ENCODE measurements around the gene CSF1R. TPM values are rescaled to one million over a fixed set of nuclear protein-coding genes. Genes with fewer than 3 reads are reported as not detected.

Gene CSF1R
- total RNA-seq, 8 experiments from 2014 or later: 0.16 to 0.94 (median 0.53) TPM

DNA sequence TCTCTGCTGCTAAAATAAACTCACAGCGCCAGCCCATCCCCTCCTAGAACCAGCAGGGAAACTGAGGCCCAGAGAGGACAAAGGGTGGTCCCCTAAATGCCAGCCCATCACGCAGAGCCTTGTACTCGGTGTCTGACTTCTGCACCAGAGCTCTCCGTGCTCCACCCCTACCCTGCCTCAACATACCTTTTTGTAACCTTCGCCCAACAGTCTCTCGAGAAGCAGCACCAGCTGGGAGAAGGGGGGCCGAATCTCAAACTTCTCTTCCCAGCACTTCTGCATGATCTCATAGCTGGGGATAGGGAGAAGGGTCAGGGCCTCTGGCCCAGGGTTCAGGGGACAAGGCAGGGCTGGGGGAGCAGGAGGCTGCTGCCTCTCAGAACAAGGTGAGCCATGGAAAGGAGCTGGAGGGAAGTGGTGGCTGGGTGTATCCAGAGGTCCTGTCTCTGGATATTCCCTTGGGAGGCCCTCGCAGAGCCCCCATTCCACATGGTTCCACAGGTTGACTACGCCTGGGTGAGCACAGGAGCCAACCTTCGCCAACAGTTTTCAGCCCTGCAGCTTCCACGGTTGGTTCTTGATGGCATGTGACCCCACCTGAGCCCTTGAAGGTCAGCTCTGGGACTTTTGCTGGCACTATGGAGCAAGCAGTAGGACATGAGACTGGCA is 32.3 kb upstream of the CSF1R start:
- Histone ChIP-seq H3K4me3 (no peak overlapping the region), H3K4me1 (replicated peaks in 1 of 2) (peaks cover 0 to 10% of the 10 kb centered on the region in 2 donors), H3K27ac (no peak overlapping the region)
- WGBS, 10 experiments: 80 to 91% (median 87%) methylated on average over 1 to 7 of the region's 11 CpGs; no CpG with 5 or more reads in 6 of the 10 experiments
- in situ Hi-C loops (cut with MboI; ENCODE audit: low pct_unique_long_range_greater_than_20kb in 2 of 9, low sequenced_read_pairs in 9 of 9, unreplicated experiment in 9 of 9): no loop called here
- no peak for ATAC-seq (replicated peaks in 6 of 8)

GRCh38 chr5:150117945-150118560 is 31.7 kb upstream of the CSF1R start:
- Histone ChIP-seq H3K4me3 (no peak overlapping the region), H3K27ac (no peak overlapping the region), H3K4me1 (replicated peaks in 1 of 2) (peaks cover 0 to 10% of the 10 kb centered on the region in 2 donors)
- WGBS, 10 experiments: 20 to 100% (median 80%) methylated on average over 1 to 3 of the region's 9 CpGs; no CpG with 5 or more reads in 3 of the 10 experiments
- ATAC-seq (replicated peaks in 6 of 8): no peak
- in situ Hi-C loops (cut with MboI; ENCODE audit: low pct_unique_long_range_greater_than_20kb in 2 of 9, low sequenced_read_pairs in 9 of 9, unreplicated experiment in 9 of 9): no loop called here

- WGBS, 10 experiments: 47 to 97% (median 92%) methylated on average over 2 to 5 of the region's 10 CpGs; no CpG with 5 or more reads in 5 of the 10 experiments
- ATAC-seq (replicated peaks in 6 of 8): peak in 3 of 8 experiments; percentile 6 to 64 (median 42)
- Histone ChIP-seq H3K4me1 (replicated peaks in 1 of 2) (peaks cover 0 to 10% of the 10 kb centered on the region in 2 donors), H3K4me3 (no peak overlapping the region), H3K27ac (no peak overlapping the region)
- in situ Hi-C loops (cut with MboI; ENCODE audit: low pct_unique_long_range_greater_than_20kb in 2 of 9, low sequenced_read_pairs in 9 of 9, unreplicated experiment in 9 of 9): no loop called here
Observed at GRCh38 chr5:150116667-150117400, 30.5 kb upstream of the CSF1R start.

GRCh38 chr5:150114773-150115408 is 28.5 kb upstream of the CSF1R start:
- WGBS, 10 experiments: 76 to 100% (median 87%) methylated on average over 1 to 4 of the region's 8 CpGs; no CpG with 5 or more reads in 5 of the 10 experiments
- peaks cover 4 to 6% of the 10 kb centered on the region in 2 donors for H3K4me1 ChIP-seq (replicated peaks in 1 of 2)
- no peak overlapping the region for H3K27ac ChIP-seq
- no peak overlapping the region for H3K4me3 ChIP-seq
- ATAC-seq (replicated peaks in 6 of 8): no peak
- in situ Hi-C loops (cut with MboI; ENCODE audit: low pct_unique_long_range_greater_than_20kb in 2 of 9, low sequenced_read_pairs in 9 of 9, unreplicated experiment in 9 of 9): no loop called here

GRCh38 chr5:150114102-150114641 is 27.8 kb upstream of the CSF1R start:
- in situ Hi-C loops (cut with MboI; ENCODE audit: low pct_unique_long_range_greater_than_20kb in 2 of 9, low sequenced_read_pairs in 9 of 9, unreplicated experiment in 9 of 9): no loop called here
- no peak for ATAC-seq (replicated peaks in 6 of 8)
- 80 to 100% (median 83%) methylated on average over 1 to 2 of the region's 12 CpGs; no CpG with 5 or more reads in 7 of the 10 experiments for WGBS, 10 experiments
- no peak overlapping the region for H3K4me3 ChIP-seq
- no peak overlapping the region for H3K27ac ChIP-seq
- peaks cover 4 to 6% of the 10 kb centered on the region in 2 donors for H3K4me1 ChIP-seq (replicated peaks in 1 of 2)

- in situ Hi-C loops (cut with MboI; ENCODE audit: low pct_unique_long_range_greater_than_20kb in 2 of 9, low sequenced_read_pairs in 9 of 9, unreplicated experiment in 9 of 9): no loop called here
- peaks cover 4 to 6% of the 10 kb centered on the region in 2 donors for H3K4me1 ChIP-seq (replicated peaks in 1 of 2)
- peak in 5 of 8 experiments; percentile 10 to 55 (median 29) for ATAC-seq (replicated peaks in 6 of 8)
- H3K4me3 ChIP-seq: no peak overlapping the region
- no peak overlapping the region for H3K27ac ChIP-seq
- 20 to 100% (median 60%) methylated on average over 1 to 10 of the region's 18 CpGs; no CpG with 5 or more reads in 1 of the 10 experiments for WGBS, 10 experiments
Observed at GRCh38 chr5:150113047-150113744, 26.8 kb upstream of the CSF1R start.

- in situ Hi-C loops (cut with MboI; ENCODE audit: low pct_unique_long_range_greater_than_20kb in 2 of 9, low sequenced_read_pairs in 9 of 9, unreplicated experiment in 9 of 9): no loop called here
- Histone ChIP-seq H3K27ac (no peak overlapping the region), H3K4me1 (replicated peaks in 1 of 2) (peaks cover 6 to 8% of the 10 kb centered on the region in 2 donors), H3K4me3 (no peak overlapping the region)
- 0 to 83% (median 44%) methylated on average over 1 to 6 of the region's 6 CpGs; no CpG with 5 or more reads in 6 of the 10 experiments for WGBS, 10 experiments
- ATAC-seq (replicated peaks in 6 of 8): peak in 5 of 8 experiments; percentile 18 to 70 (median 54)
Observed at GRCh38 chr5:150112201-150113046, 26.1 kb upstream of the CSF1R start.

DNA sequence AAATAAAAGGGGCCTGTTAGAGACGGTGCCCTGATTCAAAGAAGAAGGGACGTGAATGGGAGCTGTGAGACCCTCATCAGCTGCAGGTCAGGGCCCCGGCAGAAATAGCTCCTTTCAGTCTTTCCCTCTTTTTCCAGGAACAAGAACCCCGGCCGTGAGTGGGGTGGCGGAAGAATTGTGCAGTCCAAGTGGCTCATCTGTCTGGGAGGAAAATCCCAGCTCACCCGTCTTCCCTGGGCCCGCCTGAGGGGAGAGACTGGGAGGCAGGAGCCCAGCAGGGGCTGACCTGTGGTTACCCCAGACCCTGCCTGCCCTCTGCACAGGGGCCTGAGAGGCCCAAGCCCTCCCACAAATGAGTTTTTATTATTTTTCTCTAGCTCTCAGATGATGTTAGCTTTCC is 24.8 kb upstream of the CSF1R start:
- in situ Hi-C loops (cut with MboI; ENCODE audit: low pct_unique_long_range_greater_than_20kb in 2 of 9, low sequenced_read_pairs in 9 of 9, unreplicated experiment in 9 of 9): no loop called here
- ATAC-seq (replicated peaks in 6 of 8): peak in 1 of 8 experiments; percentile 27
- no peak overlapping the region for H3K27ac ChIP-seq
- 25 to 64% (median 48%) methylated on average over 1 to 7 of the region's 8 CpGs; no CpG with 5 or more reads in 3 of the 10 experiments for WGBS, 10 experiments
- peaks cover 6 to 21% of the 10 kb centered on the region in 2 donors for H3K4me1 ChIP-seq (replicated peaks in 1 of 2)
- H3K4me3 ChIP-seq: no peak overlapping the region

GRCh38 chr5:150109921-150110320 is 23.6 kb upstream of the CSF1R start:
- Histone ChIP-seq H3K4me3 (no peak overlapping the region), H3K27ac (no peak overlapping the region), H3K4me1 (replicated peaks in 1 of 2) (peaks cover 6 to 21% of the 10 kb centered on the region in 2 donors)
- 33 to 86% (median 74%) methylated on average over 1 to 4 of the region's 4 CpGs; no CpG with 5 or more reads in 1 of the 10 experiments for WGBS, 10 experiments
- in situ Hi-C loops (cut with MboI; ENCODE audit: low pct_unique_long_range_greater_than_20kb in 2 of 9, low sequenced_read_pairs in 9 of 9, unreplicated experiment in 9 of 9): no loop called here
- ATAC-seq (replicated peaks in 6 of 8): no peak

GRCh38 chr5:150108711-150109514 is 22.6 kb upstream of the CSF1R start:
- H3K4me3 ChIP-seq: no peak overlapping the region
- peaks cover 6 to 21% of the 10 kb centered on the region in 2 donors for H3K4me1 ChIP-seq (replicated peaks in 1 of 2)
- in situ Hi-C loops (cut with MboI; ENCODE audit: low pct_unique_long_range_greater_than_20kb in 2 of 9, low sequenced_read_pairs in 9 of 9, unreplicated experiment in 9 of 9): no loop called here
- H3K27ac ChIP-seq: no peak overlapping the region
- 80% methylated on average over 3 of the region's 11 CpGs; no CpG with 5 or more reads in 9 of the 10 experiments for WGBS, 10 experiments
- ATAC-seq (replicated peaks in 6 of 8): no peak
